ENCODE data around the gene PPIE. TPM values are rescaled to one million over a fixed set of nuclear protein-coding genes. Genes with fewer than 3 reads are reported as not detected.

The PPIE gene
- total RNA-seq, 2 experiments from 2014 or later: 66.9 to 68.0 TPM

Other genes with a start within 250 kb of the PPIE start
- gene BMP8A, start 247.2 kb upstream of the PPIE start, total RNA-seq: under 1 TPM; 0.14 to 0.16 TPM
- gene PABPC4, start 162.1 kb upstream of the PPIE start, total RNA-seq: 100 to 1,000 TPM; 445 to 490 TPM
- gene HEYL, start 99.2 kb upstream of the PPIE start, total RNA-seq: under 1 TPM; 0.08 to 0.26 TPM
- gene NT5C1A, start 66.8 kb upstream of the PPIE start, total RNA-seq: under 1 TPM in 1 of 2 experiments, not detected in 1; 0.32 TPM
- 1 to 10 TPM; 1.8 to 2.2 TPM for gene HPCAL4, start 47.4 kb upstream of the PPIE start, total RNA-seq
- gene OXCT2, start 32.5 kb downstream of the PPIE start, total RNA-seq: 1 to 10 TPM; 3.8 to 5.7 TPM
- under 1 TPM; 0.12 to 0.20 TPM for gene BMP8B, start 50.0 kb downstream of the PPIE start, total RNA-seq
- 10 to 100 TPM; 42.3 to 44.0 TPM for gene TRIT1, start 144.6 kb downstream of the PPIE start, total RNA-seq
- under 1 TPM; 0.08 to 0.20 TPM for gene MYCL, start 163.0 kb downstream of the PPIE start, total RNA-seq
- gene MFSD2A, start 216.3 kb downstream of the PPIE start, total RNA-seq: 10 to 100 TPM; 20.2 to 22.3 TPM

All from activated naive CD8-positive, alpha-beta T cell treated with anti-CD3 and anti-CD28 coated beads for 36 hours (primary cell).